Endothelial cell of umbilical vein (primary cell): ENCODE data around the gene MAPKAP1. TPM values are rescaled to one million over a fixed set of nuclear protein-coding genes. Genes with fewer than 3 reads are reported as not detected.

Experiments used
- BruUV-seq: library from RNA; stranded (reverse); fragments of 400-500 nt; replicated peaks from 2 replicates; lab custom pipeline; 2021; lab: Mats Ljungman, UMichigan
- CTCF ChIA-PET: fragments of 300-600, 350-600 bp; sonication (Branson Sonifier 250); formaldehyde crosslinking; loops from one replicate; lab custom pipeline; 2021; ENCODE audit warnings: antibody characterized with exemption, inconsistent platforms; lab: Charles Lee
- POLR2A ChIA-PET: fragments of 300-600, 350-600 bp; sonication (Branson Sonifier 250); formaldehyde crosslinking; loops from one replicate; lab custom pipeline; 2021; ENCODE audit warnings: antibody characterized with exemption, inconsistent platforms; lab: Charles Lee
- DNase-seq: peaks from one replicate; pipeline ENCODE4 v3.0.0-alpha.2; 2011; ENCODE audit warnings: low read depth, low spot score
- FAIRE-seq: peaks from 2 replicates; lab custom pipeline; 2011; peaks lifted over from hg19 to GRCh38; lab: Jason Lieb, UNC
- H2AFZ ChIP-seq: 2 replicates; pipeline ENCODE4 v1.6.0; 2012; ENCODE audit warnings: low read depth, low read length, control low read depth, inconsistent platforms
- H3K27ac ChIP-seq: 2 replicates; pipeline ENCODE4 v1.5.1; 2011; ENCODE audit warnings: low read depth, mild to moderate bottlenecking, control low read depth, low read length, moderate library complexity; ENCODE audit not compliant: insufficient read depth
- H3K27me3 ChIP-seq, 2 experiments: 2 replicates each; pipeline versions ENCODE4 v1.6.0 to v1.6.1; 2011; ENCODE audit warnings: low read length in 2 of 2, mixed read lengths in 1 of 2; ENCODE audit not compliant: control insufficient read depth in 2 of 2, insufficient read depth in 2 of 2
- H3K36me3 ChIP-seq, 2 experiments: 2 replicates in 1 of 2; 3 replicates in 1 of 2; pipeline ENCODE4 v1.5.1; 2011; ENCODE audit warnings: low read length in 2 of 2, mild to moderate bottlenecking in 1 of 2, moderate library complexity in 1 of 2; ENCODE audit not compliant: control insufficient read depth in 2 of 2, insufficient read depth in 2 of 2; ENCODE audit errors: extremely low read depth in 1 of 2
- H3K4me1 ChIP-seq: 3 replicates; pipeline ENCODE4 v1.5.1; 2011; ENCODE audit warnings: mild to moderate bottlenecking, low read length; ENCODE audit not compliant: control insufficient read depth, insufficient read depth; ENCODE audit errors: extremely low read depth
- H3K4me2 ChIP-seq: 2 replicates; pipeline ENCODE4 v1.6.1; 2011; ENCODE audit warnings: low read length, control low read depth, mixed read lengths; ENCODE audit not compliant: insufficient read depth
- H3K4me3 ChIP-seq, 3 experiments: fragments of 200-600 bp in 1 of 3; sonication (generic), shearing (Covaris generic) in 1 of 3; replicated peaks in 1 of 3; 2 replicates each; pipeline ENCODE4 v1.5.1; 2011 to 2016; ENCODE audit warnings: control low read depth in 3 of 3, low read length in 3 of 3, mild to moderate bottlenecking in 2 of 3, inconsistent platforms in 1 of 3, low read depth in 1 of 3, moderate library complexity in 1 of 3; ENCODE audit not compliant: insufficient read depth in 1 of 3
- H3K79me2 ChIP-seq: 2 replicates; pipeline ENCODE4 v1.6.0; 2012; ENCODE audit warnings: low read length, inconsistent platforms; ENCODE audit not compliant: control insufficient read depth, insufficient read depth
- H3K9ac ChIP-seq: replicated peaks from 2 replicates; pipeline ENCODE3; 2011; ENCODE audit warnings: low read length, control low read depth; ENCODE audit not compliant: insufficient read depth; ENCODE audit errors: extremely low read depth
- H3K9me1 ChIP-seq: replicated peaks from 3 replicates; pipeline ENCODE4 v1.6.0; 2011; ENCODE audit warnings: mild to moderate bottlenecking, low read length; ENCODE audit not compliant: control insufficient read depth, insufficient read depth; ENCODE audit errors: extremely low read depth
- H3K9me3 ChIP-seq: replicated peaks from 2 replicates; pipeline ENCODE4 v1.5.1; 2012; ENCODE audit warnings: low read length, inconsistent platforms; ENCODE audit not compliant: control insufficient read depth, insufficient read depth
- H4K20me1 ChIP-seq: replicated peaks from 2 replicates; pipeline ENCODE3; 2011; ENCODE audit warnings: mild to moderate bottlenecking, low read length; ENCODE audit not compliant: control insufficient read depth, insufficient read depth; ENCODE audit errors: extremely low read depth
- EZH2 ChIP-seq: IDR thresholded peaks from 2 replicates; pipeline ENCODE4 v1.6.1; 2012; ENCODE audit warnings: borderline replicate concordance, low read depth, mild to moderate bottlenecking, moderate library complexity, low read length, inconsistent platforms; ENCODE audit not compliant: severe bottlenecking
- FOS ChIP-seq: IDR thresholded peaks from 2 replicates; pipeline ENCODE4 v1.6.1; 2011; ENCODE audit warnings: mild to moderate bottlenecking, low read length, moderate library complexity, borderline replicate concordance; ENCODE audit not compliant: insufficient read depth
- GATA2 ChIP-seq: IDR thresholded peaks from 2 replicates; pipeline ENCODE4 v1.7.0; 2011; ENCODE audit warnings: low read depth, mild to moderate bottlenecking, moderate library complexity, mixed read lengths, low read length; ENCODE audit not compliant: insufficient read length, insufficient read depth
- JUN ChIP-seq: IDR thresholded peaks from 2 replicates; pipeline ENCODE4 v1.6.1; 2011; ENCODE audit warnings: borderline replicate concordance, low read depth; ENCODE audit not compliant: insufficient read length, insufficient read depth
- POLR2A ChIP-seq: IDR thresholded peaks from 2 replicates; pipeline ENCODE4 v1.6.1; 2012; ENCODE audit warnings: low read depth, mild to moderate bottlenecking, control low read depth, low read length
- POLR2AphosphoS5 ChIP-seq: IDR thresholded peaks from 2 replicates; pipeline ENCODE4 v1.6.1; 2012; ENCODE audit warnings: low read depth, mild to moderate bottlenecking, control low read depth, low read length, moderate library complexity; ENCODE audit not compliant: insufficient read depth
- dilution Hi-C: fragments of 300-500 bp; cut with MboI; formaldehyde crosslinking; loops from one replicate; pipeline ENCODE4 v1.15.0; 2019; ENCODE audit warnings: low sequenced_read_pairs; ENCODE audit not compliant: extremely low pct_ligation_motif_present
- intact Hi-C: fragments of 100-400 bp; cut with micrococcal nuclease; formaldehyde crosslinking; loops from one replicate; pipeline ENCODE4 v1.10.0; 2022
- polyA plus RNA-seq, 4 experiments: library from polyadenylated mRNA; depleted of rRNA in 3 of 4; stranded (reverse) in 3 of 4; unstranded in 1 of 4; fragments of >200 nt; gene quantifications; 2 replicates each; pipeline versions ENCODE4 v1.2.1 to v1.2.3, GENCODE V29; 2011 to 2012; ENCODE audit warnings: missing spikeins in 1 of 4
- total RNA-seq: library from RNA; stranded (reverse); gene quantifications from 2 replicates; pipeline ENCODE4 v1.2.3, GENCODE V29; 2021
- TF ChIP-seq, protein P1 (sequence below), 2 donors: IDR thresholded peaks; 1 replicate in 1 of 2; 2 replicates in 1 of 2; pipeline ENCODE4 v1.5.1; 2011; ENCODE audit warnings: low read length in 2 of 2, mild to moderate bottlenecking in 2 of 2, moderate library complexity in 2 of 2, control low read depth in 1 of 2, inconsistent platforms in 1 of 2, low read depth in 1 of 2; ENCODE audit not compliant: insufficient read depth in 1 of 2; ENCODE audit errors: extremely low read depth in 1 of 2
- TF ChIP-seq, protein P2 (sequence below): IDR thresholded peaks from 2 replicates; pipeline ENCODE4 v1.6.1; 2011; ENCODE audit not compliant: insufficient read depth, insufficient read length

Gene MAPKAP1
- total and polyA plus RNA-seq, 2 donors (not counting 3 experiments of a cell fraction or from before 2014, with no cell fraction given) = 61.9 to 99.1 TPM

DNA sequence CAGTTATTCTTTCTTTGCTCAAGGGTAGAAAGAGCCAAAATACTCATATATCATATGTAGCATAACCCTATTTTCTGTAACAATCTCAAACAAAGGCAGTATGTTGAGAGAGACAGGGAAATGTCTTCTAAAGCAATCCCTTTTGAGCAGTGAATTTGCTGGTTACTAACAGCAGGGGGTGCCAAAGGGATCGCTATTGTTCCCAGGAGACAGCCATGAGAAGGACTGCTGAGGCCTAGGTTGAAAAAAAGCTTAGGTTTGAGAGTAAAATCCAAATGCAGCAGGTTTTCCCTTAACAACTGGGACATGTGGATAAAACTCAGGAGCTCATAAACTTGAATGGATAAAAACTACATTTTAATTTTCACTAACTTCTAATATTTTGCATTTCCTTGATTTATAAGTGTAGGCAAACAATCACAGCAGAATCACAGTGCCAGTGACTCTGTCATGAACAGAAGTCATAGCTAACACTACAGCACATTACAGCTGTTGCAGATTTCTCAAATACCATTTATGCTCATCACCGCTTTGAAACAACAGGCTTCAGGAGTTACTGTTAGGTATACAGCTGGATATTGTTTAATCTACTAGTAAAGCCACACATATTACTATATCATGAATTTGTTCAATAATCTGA, 148.4 kb downstream of the MAPKAP1 start:
- dilution Hi-C loops = no loop called here
- peak; percentile 84 for FAIRE-seq

More for the DNA sequence above, 148.4 kb downstream of the MAPKAP1 start:
- no peak overlapping the region for H3K27ac ChIP-seq
- H3K4me2 ChIP-seq = no peak overlapping the region
- TF ChIP-seq GATA2 (no peak), FOS (no peak), JUN (no peak), POLR2A (no peak), EZH2 (no peak), POLR2AphosphoS5 (no peak)
- TF ChIP-seq, protein P1, sequence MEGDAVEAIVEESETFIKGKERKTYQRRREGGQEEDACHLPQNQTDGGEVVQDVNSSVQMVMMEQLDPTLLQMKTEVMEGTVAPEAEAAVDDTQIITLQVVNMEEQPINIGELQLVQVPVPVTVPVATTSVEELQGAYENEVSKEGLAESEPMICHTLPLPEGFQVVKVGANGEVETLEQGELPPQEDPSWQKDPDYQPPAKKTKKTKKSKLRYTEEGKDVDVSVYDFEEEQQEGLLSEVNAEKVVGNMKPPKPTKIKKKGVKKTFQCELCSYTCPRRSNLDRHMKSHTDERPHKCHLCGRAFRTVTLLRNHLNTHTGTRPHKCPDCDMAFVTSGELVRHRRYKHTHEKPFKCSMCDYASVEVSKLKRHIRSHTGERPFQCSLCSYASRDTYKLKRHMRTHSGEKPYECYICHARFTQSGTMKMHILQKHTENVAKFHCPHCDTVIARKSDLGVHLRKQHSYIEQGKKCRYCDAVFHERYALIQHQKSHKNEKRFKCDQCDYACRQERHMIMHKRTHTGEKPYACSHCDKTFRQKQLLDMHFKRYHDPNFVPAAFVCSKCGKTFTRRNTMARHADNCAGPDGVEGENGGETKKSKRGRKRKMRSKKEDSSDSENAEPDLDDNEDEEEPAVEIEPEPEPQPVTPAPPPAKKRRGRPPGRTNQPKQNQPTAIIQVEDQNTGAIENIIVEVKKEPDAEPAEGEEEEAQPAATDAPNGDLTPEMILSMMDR (IDR thresholded peaks at IDR 0.05; ENCODE audit: extremely low read depth in 1 of 2, insufficient read depth in 1 of 2, low read depth in 1 of 2, low read length in 2 of 2) = peak; percentile 78 to 81
- TF ChIP-seq, protein P2, sequence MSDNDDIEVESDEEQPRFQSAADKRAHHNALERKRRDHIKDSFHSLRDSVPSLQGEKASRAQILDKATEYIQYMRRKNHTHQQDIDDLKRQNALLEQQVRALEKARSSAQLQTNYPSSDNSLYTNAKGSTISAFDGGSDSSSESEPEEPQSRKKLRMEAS = no peak
- intact Hi-C loops = loop anchor here (1.0 to 2.0 kb wide), 5 partner anchors 73 to 671 kb away; partner anchors contain the start of gene MAPKAP1
- peak; percentile 78 for DNase-seq
- POLR2A ChIA-PET = interaction anchor here (1.0 kb wide), 1 partner anchor 74 kb away, joined by 4 read pairs; no protein-coding TSS in a partner anchor
- H3K79me2 ChIP-seq = no peaks in the 10 kb centered on the region
- no peaks in the 10 kb centered on the region for H3K36me3 ChIP-seq
- H3K9me3 ChIP-seq = no peaks in the 10 kb centered on the region
- CTCF ChIA-PET = interaction anchor here (0.6 to 2.3 kb wide), 64 partner anchors 8 to 673 kb away, joined by 3 to 20 read pairs (median 4); partner anchors contain the start of gene MAPKAP1
- H3K9me1 ChIP-seq = no peaks in the 10 kb centered on the region
- H3K27me3 ChIP-seq = no peaks in the 10 kb centered on the region
- no peak overlapping the region for H3K4me3 ChIP-seq
- peaks cover 5% of the 10 kb centered on the region for H3K4me1 ChIP-seq
- H4K20me1 ChIP-seq = no peaks in the 10 kb centered on the region
- H2AFZ ChIP-seq = no peak overlapping the region
- no peak overlapping the region for H3K9ac ChIP-seq
- BruUV-seq = no TSS peak
